Measurements from ENCODE around the gene TXN2.
"Not testable (repeated sequence)": the region's sequence is repeated elsewhere in the genome, so short reads cannot be mapped to it uniquely, and the experiment has no call there.

The TXN2 gene, protein sequence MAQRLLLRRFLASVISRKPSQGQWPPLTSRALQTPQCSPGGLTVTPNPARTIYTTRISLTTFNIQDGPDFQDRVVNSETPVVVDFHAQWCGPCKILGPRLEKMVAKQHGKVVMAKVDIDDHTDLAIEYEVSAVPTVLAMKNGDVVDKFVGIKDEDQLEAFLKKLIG

DNA sequence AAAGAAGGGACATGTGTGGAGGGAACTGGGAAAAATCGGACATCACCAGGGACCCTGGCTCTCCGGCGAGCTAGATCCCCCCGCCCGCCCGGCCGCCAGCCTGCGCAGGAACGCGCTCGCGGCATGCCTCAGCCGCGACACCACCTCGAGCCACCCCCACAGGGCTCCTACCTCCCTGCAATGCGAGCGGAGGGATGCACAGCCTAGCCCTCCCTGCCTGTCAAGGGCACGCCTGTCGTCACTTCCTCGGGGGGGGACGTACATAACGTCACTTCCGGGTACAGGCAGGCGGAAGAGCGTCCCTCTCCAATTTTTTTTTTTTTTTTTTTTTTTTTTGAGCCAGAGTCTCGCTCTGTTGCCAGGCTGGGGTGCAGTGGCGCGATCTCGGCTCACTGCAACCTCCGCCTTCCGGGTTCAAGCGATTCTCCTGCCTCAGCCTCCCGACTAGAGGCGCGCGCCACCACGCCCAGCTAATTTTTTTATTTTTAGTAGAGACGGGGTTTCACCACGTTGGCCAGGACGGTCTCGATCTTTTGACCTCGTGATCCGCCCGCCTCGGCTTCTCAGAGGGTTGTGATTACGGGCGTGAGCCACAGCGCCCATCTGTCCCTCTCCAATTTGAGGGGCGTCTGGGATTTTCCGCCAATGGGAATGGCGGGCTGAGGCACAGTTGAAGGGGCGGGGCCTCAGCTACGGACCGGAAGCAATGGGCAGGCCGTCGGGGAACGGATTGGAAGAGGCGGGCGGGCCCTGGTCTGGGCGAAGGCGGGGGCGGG lies at the start of gene TXN2:
TSS of gene TXN2 (minus strand) at position 248 of the 776 bp plus-strand sequence. CDS start 803 bp downstream, outside the sequence.
- DNase-seq (ENCODE audit: low read depth, low spot score): peak; percentile 82

DNA sequence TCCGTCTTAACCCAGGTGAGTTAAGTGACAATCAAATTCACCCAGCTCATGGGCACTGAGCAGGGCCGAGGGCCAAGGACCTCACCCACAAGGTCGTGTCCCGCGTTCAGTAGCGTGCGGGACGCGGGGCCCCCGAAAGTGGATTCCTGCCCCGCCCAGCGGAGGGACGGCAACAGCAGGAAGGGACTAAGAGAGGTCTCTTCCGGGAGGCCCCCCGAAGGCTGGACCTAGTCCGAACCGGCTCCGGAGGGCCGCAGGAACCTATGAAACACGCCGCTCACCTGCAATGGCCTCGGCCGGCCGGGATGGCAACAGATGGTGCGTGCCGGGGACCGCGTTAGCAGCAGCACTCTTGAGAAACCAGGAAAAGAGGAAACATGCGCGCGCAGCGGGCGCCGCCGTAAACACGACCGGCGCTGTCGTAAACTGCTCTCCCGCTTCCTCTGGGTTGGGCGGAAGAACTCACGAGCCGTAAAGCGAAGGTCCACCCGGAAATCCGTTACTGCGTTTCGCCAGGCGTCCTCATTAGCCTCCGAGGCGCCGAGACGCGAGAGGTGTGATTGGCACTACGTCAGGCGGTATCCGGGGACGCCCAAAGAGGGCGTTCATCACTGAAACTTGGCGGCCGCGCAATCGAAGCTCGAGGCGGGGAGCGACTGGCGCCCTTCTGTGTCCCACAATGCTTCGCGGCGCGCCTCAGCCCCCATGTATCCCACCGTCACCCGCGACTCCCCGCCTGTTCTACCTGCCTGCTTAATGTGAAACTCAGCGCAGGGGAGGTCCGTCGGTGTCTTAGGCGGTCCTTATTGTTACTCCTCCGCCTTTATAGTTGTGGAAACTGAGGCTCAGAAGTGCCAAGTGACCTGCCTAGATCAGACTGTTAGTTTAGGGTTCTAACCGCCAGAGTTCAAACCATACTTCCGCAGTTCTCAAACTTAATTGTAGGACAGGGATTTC lies 47.6 kb upstream of the TXN2 start, which contains the start of gene EIF3D:
TSS of gene EIF3D (minus strand) at position 372 of the 957 bp plus-strand sequence. CDS start 3,045 bp downstream, outside the sequence.
- peak; percentile 99 for DNase-seq (ENCODE audit: low read depth, low spot score)

GRCh38 chr22:36528341-36528740 lies 46.9 kb upstream of the TXN2 start:
- DNase-seq (ENCODE audit: low read depth, low spot score): no peak

GRCh38 chr22:36522662-36523061 lies 41.2 kb upstream of the TXN2 start:
- no peak for DNase-seq (ENCODE audit: low read depth, low spot score)

- no peak for DNase-seq (ENCODE audit: low read depth, low spot score)
Observed at GRCh38 chr22:36520423-36520822, 39.0 kb upstream of the TXN2 start.

DNA sequence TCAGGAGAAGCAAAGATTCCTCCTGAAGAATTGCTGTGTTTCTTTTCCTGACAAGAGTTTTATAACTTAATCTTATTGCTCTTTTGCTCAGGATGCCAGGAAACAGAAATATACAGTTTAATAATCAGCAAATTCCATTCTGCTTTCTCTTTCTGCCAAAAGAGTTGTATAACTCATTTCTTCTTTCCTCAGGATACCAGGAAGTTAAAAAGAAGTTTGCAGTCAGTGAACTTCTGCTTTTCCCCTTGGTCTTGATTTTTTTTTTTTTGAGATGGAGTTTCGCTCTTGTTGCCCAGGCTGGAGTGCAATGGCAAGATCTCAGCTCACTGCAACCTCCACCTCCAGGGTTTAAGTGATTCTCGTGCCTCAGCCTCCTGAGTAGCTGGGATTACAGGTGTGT lies 38.5 kb upstream of the TXN2 start:
- DNase-seq (ENCODE audit: low read depth, low spot score): not testable (repeated sequence)

DNA sequence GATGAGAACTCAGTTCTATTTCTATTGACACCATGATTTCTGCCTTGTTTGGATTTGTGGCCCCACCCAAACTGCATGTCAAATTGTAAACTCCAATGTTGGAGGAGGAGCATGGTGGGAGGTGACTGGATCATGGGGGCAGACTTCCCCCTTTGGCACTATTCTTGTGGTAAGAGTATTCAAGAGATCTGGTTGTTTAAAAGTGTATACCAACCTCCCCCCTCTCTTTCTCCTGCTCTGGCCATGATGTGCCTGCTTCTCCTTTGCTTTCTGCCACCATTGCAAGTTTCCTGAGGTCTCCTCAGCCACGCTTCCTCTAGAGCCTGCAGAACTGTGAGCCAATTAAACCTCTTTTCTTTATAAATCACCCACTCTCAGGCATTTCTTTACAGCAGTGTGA lies 33.3 kb upstream of the TXN2 start:
- DNase-seq (ENCODE audit: low read depth, low spot score): no peak

DNA sequence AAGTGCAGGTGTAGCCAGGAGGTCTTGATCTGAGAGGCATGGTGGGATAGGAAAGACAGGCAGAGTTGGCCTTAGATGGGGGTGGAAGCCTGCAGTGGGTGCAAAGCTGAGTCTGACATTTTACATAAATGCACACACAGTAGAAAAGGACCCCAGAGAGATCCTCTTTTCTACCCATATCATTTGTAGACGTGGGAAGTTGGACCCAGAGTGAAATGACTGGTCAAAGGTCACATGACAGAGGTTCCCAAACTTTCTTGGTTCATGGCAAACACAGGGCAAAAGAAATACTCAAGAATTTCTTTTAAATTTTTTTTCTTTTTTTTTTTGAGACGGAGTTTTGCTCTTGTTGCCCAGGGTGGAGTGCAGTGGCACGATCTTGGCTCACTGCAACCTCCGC lies 31.6 kb upstream of the TXN2 start:
- DNase-seq (ENCODE audit: low read depth, low spot score): no peak

GRCh38 chr22:36512333-36512732 lies 30.9 kb upstream of the TXN2 start:
- DNase-seq (ENCODE audit: low read depth, low spot score): no peak

GRCh38 chr22:36510966-36511881 lies 29.8 kb upstream of the TXN2 start:
- no peak for DNase-seq (ENCODE audit: low read depth, low spot score)

DNA sequence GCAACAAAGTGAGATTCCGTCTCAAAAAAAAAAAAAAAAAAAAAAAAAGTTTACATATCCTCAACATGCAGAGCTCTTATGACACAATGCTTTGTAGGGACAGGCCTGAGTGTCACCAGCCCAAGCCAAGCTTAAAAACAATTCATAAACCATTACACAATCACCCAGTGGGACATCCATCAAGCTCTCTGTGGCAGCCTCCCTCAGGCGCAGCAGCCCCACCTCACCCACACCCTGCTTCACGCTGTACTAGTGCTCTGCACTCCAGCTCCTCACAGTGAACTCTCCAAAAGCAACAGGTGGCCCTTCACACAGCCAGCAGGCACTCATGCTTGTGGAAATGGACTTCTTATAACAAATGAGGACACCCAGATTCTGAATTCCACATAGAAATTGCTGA lies 28.9 kb upstream of the TXN2 start:
- DNase-seq (ENCODE audit: low read depth, low spot score): no peak

- DNase-seq (ENCODE audit: low read depth, low spot score): no peak
Observed at GRCh38 chr22:36507518-36508010, 26.1 kb upstream of the TXN2 start.

GRCh38 chr22:36506637-36507517 lies 25.4 kb upstream of the TXN2 start, which contains the start of gene FOXRED2:
TSS of gene FOXRED2 (minus strand) at chr22:36507040. CDS start at chr22:36506422, 618 bp downstream.
- no peak for DNase-seq (ENCODE audit: low read depth, low spot score)

- no peak for DNase-seq (ENCODE audit: low read depth, low spot score)
Observed at GRCh38 chr22:36505998-36506635, 24.7 kb upstream of the TXN2 start.

DNA sequence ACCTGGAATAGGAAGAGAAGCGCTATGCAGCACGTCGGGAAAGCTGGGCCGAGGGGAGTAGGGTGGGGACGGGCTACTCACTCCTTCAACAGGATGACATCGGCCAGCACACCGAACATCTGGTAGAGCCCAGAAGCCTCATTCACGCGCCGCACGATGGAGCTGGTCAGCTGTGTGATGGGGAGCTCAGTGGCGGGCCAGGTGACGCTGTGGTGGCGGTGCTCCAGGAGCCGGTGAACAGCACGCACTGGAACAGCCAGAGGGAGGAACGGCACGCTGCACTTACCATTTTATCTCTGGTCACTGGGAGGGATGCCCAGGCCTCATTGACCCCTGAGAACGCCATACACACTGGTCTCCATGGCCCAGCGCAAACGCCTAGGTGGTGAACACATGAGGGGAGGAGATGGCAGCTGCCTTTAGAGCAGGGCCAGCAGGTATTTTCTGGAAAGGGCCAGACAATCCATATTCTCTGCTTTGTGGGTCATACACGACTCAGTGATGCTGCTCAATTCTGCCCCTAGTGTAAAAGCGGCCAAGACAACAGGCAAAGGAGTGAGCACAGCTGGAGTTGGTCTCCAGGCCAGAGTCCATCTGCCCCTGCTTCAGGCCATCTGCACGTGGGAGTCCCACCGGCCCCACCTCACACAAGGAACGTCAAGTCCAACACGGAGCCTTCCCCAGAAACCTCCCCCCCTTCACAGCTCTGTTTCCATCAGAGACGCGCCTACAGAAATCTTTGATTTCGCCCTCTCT lies 16.6 kb upstream of the TXN2 start:
- DNase-seq (ENCODE audit: low read depth, low spot score): no peak

DNA sequence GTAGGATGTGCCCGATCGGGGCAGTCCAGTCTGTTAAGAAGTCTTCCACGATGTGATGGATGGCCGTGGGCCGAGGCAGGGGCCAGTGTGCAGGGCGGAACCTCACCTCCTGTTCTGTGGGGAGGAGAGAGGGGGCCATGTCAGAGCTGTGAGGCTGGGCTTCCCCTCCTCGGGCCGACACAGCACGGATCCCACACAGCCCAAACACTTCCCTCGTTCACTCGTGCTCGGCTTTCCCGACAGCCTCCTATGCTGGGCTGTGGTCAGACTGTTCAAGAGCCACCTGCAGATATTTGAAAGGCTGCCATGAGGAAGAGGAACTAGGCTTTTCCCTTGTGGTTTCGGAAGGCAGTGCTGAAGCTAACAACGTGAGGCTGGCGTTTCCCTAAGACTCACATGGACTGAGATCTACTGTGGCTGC lies 12.3 kb upstream of the TXN2 start:
- no peak for DNase-seq (ENCODE audit: low read depth, low spot score)

- DNase-seq (ENCODE audit: low read depth, low spot score): no peak
Observed at GRCh38 chr22:36492109-36492508, 10.7 kb upstream of the TXN2 start.

GRCh38 chr22:36491155-36491554 lies 9.7 kb upstream of the TXN2 start:
- no peak for DNase-seq (ENCODE audit: low read depth, low spot score)

Measured in brain pericyte (primary cell).